Esophagus squamous epithelium (tissue), 4 donors: ENCODE measurements around the gene RAB40B.

Source experiments
- CTCF ChIP-seq, 6 experiments: fragments of 450-650 bp in 4 of 6; fragments of 200-600 bp in 2 of 6; sonication (generic) in 2 of 6; IDR thresholded peaks; one replicate each; pipeline ENCODE4 v1.5.1; 2016 to 2019; ENCODE audit warnings: antibody characterized with exemption in 6 of 6, mild to moderate bottlenecking in 4 of 6, moderate library complexity in 4 of 6
- POLR2A ChIP-seq, 4 donors: fragments of 450-650 bp; IDR thresholded peaks; one replicate each; pipeline ENCODE4 v1.6.1; 2017; ENCODE audit warnings: antibody characterized with exemption in 4 of 4, mild to moderate bottlenecking in 4 of 4, moderate library complexity in 3 of 4

GRCh38 chr17:82670661-82671450 is 27.6 kb downstream of the RAB40B start:
- TF ChIP-seq CTCF (IDR thresholded peaks at IDR 0.05): no peak
- no peak for TF ChIP-seq POLR2A (IDR thresholded peaks at IDR 0.05)
